Suprapubic skin (tissue), 4 donors: ENCODE results near the gene MTHFSD. TPM values are rescaled to one million over a fixed set of nuclear protein-coding genes. Genes with fewer than 3 reads are reported as not detected.

Experiments
- DNase-seq, 2 donors: peaks; one replicate each; pipeline ENCODE4 v3.0.0-alpha.2; 2019; ENCODE audit warnings: low spot score in 2 of 2
- H3K27ac ChIP-seq: fragments of 200-600 bp; sonication (generic); one replicate; pipeline ENCODE4 v1.5.1; 2019
- H3K27me3 ChIP-seq: fragments of 200-600 bp; sonication (generic); one replicate; pipeline ENCODE4 v1.5.1; 2019
- H3K36me3 ChIP-seq: fragments of 200-600 bp; sonication (generic); one replicate; pipeline ENCODE4 v1.5.1; 2019
- H3K4me1 ChIP-seq: fragments of 200-600 bp; sonication (generic); one replicate; pipeline ENCODE4 v1.5.1; 2019
- H3K4me3 ChIP-seq: fragments of 200-600 bp; sonication (generic); one replicate; pipeline ENCODE4 v1.5.1; 2019; ENCODE audit warnings: mild to moderate bottlenecking
- H3K9me3 ChIP-seq: fragments of 200-600 bp; sonication (generic); one replicate; pipeline ENCODE4 v1.5.1; 2019
- EP300 ChIP-seq: sonication (generic); formaldehyde crosslinking; IDR thresholded peaks from one replicate; pipeline ENCODE4 v1.6.1; 2017; ENCODE audit warnings: antibody characterized with exemption
- POLR2A ChIP-seq, 2 donors: fragments of 450-650 bp; IDR thresholded peaks; one replicate each; pipeline ENCODE4 v1.6.1; 2017; ENCODE audit warnings: antibody characterized with exemption in 2 of 2, mild to moderate bottlenecking in 2 of 2, moderate library complexity in 2 of 2
- POLR2AphosphoS5 ChIP-seq, 3 donors: sonication (generic); formaldehyde crosslinking; IDR thresholded peaks; one replicate each; pipeline ENCODE4 v1.6.1; 2017; ENCODE audit warnings: antibody characterized with exemption in 3 of 3
- WGBS: methylation state at CpG from one replicate; pipeline ENCODE4 v1.1.5; 2018; 5-methylcytosine and 5-hydroxymethylcytosine counted together
- total RNA-seq, 4 donors: library from RNA; depleted of rRNA; stranded (reverse); fragments of >200 nt; gene quantifications; one replicate each; pipeline ENCODE4 v1.1.0, GENCODE V29; 2016
- TF ChIP-seq, protein P1 (sequence below), 2 donors: fragments of 200-600 bp in 1 of 2; fragments of 450-650 bp in 1 of 2; sonication (generic) in 1 of 2; IDR thresholded peaks; one replicate each; pipeline ENCODE4 v1.5.1; 2016 to 2019; ENCODE audit warnings: antibody characterized with exemption in 2 of 2, mild to moderate bottlenecking in 1 of 2, moderate library complexity in 1 of 2

Gene MTHFSD
- total RNA-seq, 4 donors from 2014 or later = 12.4 to 43.4 (median 18.8) TPM

GRCh38 chr16:86496262-86496928, 58.6 kb downstream of the MTHFSD start:
- Histone ChIP-seq H3K36me3 (no peaks in the 10 kb centered on the region), H3K27me3 (peaks cover 100% of the 10 kb centered on the region), H3K4me3 (no peak overlapping the region), H3K4me1 (peaks cover 23% of the 10 kb centered on the region), H3K27ac (no peak overlapping the region), H3K9me3 (no peaks in the 10 kb centered on the region)
- 7% methylated on average over 19 of the region's 34 CpGs for WGBS
- TF ChIP-seq POLR2A (IDR thresholded peaks at IDR 0.05) = no peak
- DNase-seq = no peak

- no peaks in the 10 kb centered on the region for H3K36me3 ChIP-seq
- H3K27me3 ChIP-seq = peaks cover 100% of the 10 kb centered on the region
- no peaks in the 10 kb centered on the region for H3K9me3 ChIP-seq
- H3K4me1 ChIP-seq = peaks cover 23% of the 10 kb centered on the region
- TF ChIP-seq POLR2AphosphoS5 (IDR thresholded peaks at IDR 0.05) (no peak), EP300 (no peak), POLR2A (IDR thresholded peaks at IDR 0.05) (no peak)
- TF ChIP-seq, protein P1, sequence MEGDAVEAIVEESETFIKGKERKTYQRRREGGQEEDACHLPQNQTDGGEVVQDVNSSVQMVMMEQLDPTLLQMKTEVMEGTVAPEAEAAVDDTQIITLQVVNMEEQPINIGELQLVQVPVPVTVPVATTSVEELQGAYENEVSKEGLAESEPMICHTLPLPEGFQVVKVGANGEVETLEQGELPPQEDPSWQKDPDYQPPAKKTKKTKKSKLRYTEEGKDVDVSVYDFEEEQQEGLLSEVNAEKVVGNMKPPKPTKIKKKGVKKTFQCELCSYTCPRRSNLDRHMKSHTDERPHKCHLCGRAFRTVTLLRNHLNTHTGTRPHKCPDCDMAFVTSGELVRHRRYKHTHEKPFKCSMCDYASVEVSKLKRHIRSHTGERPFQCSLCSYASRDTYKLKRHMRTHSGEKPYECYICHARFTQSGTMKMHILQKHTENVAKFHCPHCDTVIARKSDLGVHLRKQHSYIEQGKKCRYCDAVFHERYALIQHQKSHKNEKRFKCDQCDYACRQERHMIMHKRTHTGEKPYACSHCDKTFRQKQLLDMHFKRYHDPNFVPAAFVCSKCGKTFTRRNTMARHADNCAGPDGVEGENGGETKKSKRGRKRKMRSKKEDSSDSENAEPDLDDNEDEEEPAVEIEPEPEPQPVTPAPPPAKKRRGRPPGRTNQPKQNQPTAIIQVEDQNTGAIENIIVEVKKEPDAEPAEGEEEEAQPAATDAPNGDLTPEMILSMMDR (IDR thresholded peaks at IDR 0.05) = no peak
- H3K4me3 ChIP-seq = no peak overlapping the region
- no peak overlapping the region for H3K27ac ChIP-seq
- no peak for DNase-seq
- 19% methylated on average over 14 of the region's 16 CpGs for WGBS
Observed at GRCh38 chr16:86495756-86496261, 59.2 kb downstream of the MTHFSD start.

DNA sequence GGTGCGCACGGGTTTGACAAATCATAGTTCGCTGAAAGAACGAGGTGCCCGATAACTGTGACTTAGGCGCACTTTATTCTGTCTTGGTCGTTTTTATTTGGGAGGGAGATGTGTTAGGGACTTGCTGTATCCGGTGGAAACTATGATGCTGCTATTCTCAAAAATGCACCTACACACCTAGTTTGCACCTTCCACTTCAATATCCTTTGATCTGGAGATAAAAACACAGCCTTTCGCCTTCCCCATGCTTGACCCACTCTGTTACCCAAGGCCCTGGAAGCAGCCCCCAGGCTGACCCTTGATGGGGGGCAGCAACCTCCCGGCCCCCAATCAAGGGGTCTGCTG, 59.7 kb downstream of the MTHFSD start:
- Histone ChIP-seq H3K9me3 (no peaks in the 10 kb centered on the region), H3K27ac (no peak overlapping the region), H3K27me3 (peaks cover 100% of the 10 kb centered on the region), H3K4me1 (peaks cover 23% of the 10 kb centered on the region), H3K4me3 (no peak overlapping the region), H3K36me3 (no peaks in the 10 kb centered on the region)
- DNase-seq = no peak
- 24% methylated on average over 10 of the region's 10 CpGs for WGBS
- no peak for TF ChIP-seq EP300
- TF ChIP-seq POLR2AphosphoS5 (IDR thresholded peaks at IDR 0.05) = no peak

DNA sequence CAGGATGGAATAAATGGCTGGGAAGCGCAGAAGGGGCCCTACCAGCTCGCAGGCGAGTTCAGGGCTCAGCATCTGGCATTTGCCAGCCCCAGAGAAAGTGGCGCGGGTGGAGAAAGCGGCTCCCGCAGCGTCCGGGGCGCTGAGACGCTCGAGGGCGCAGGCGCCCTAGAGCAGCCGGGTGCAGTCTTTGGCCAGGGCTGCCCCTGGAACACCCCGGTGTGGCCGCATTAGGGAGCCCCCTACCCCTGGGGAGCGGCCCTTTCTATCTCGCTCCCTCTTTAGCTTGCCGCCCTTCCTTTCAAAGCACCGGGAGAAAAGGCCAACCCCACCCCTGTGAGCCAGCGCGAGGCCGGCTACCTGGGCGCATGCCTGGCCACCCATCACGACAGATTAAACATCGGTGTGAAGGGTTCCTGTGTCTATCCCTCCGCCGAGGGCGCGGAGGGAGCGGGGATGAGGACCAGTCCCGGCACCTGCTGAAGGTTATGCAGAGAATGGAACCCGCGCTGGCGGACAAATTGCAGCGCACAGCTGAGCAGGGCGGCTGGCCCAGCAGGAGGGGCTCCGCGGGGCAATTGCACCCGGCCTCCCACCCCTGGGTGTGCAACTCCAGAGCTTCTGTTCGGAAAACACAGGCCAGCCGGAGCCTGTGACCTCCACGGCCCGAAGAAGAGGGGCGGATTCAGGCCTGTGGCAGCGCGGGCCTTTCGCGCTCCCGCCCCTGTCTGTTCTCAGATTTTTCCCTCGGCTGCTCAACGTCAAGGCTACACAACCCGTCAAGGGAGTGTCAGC, 60.3 kb downstream of the MTHFSD start:
- no peak for DNase-seq
- Histone ChIP-seq H3K36me3 (no peaks in the 10 kb centered on the region), H3K9me3 (no peaks in the 10 kb centered on the region), H3K4me1 (peaks cover 23% of the 10 kb centered on the region), H3K27ac (no peak overlapping the region), H3K27me3 (peaks cover 100% of the 10 kb centered on the region), H3K4me3 (no peak overlapping the region)
- peak; percentile 37 for TF ChIP-seq EP300
- TF ChIP-seq, protein P1 (IDR thresholded peaks at IDR 0.05) = no peak
- WGBS = 8% methylated on average over 49 of the region's 54 CpGs

DNA sequence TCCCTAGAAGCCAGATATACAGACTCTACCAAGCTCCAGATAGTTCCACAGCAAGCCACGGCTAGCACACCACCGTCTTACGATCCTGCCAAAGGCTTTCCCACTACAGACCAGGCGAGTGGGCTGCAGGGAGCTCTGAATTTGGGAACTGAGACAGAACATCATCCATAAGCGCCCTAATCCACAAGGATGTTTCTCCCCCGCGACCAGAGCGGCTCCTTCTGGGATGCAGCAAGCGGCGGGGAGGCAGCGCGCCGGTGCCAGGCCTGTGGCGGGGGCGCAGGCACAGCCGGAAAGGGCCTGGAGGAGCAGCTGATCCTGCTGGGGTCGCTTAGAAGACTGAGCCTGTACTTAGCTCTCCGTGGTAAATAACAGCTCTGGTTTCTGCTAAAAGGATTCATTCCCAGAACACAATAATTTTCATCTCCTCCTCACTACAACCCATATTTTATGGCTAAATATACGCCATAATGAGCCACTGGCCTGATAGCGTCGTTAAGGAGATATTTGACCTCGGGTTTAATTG, 60.9 kb downstream of the MTHFSD start:
- Histone ChIP-seq H3K36me3 (no peaks in the 10 kb centered on the region), H3K27ac (no peak overlapping the region), H3K9me3 (no peaks in the 10 kb centered on the region), H3K27me3 (peaks cover 100% of the 10 kb centered on the region), H3K4me3 (no peak overlapping the region), H3K4me1 (peaks cover 21% of the 10 kb centered on the region)
- TF ChIP-seq EP300 (no peak), POLR2A (IDR thresholded peaks at IDR 0.05) (no peak), POLR2AphosphoS5 (IDR thresholded peaks at IDR 0.05) (no peak)
- TF ChIP-seq, protein P1 (IDR thresholded peaks at IDR 0.05) = no peak
- WGBS = 19% methylated on average over 9 of the region's 22 CpGs
- DNase-seq = no peak

- Histone ChIP-seq H3K4me1 (peaks cover 11% of the 10 kb centered on the region), H3K27ac (no peak overlapping the region), H3K9me3 (no peaks in the 10 kb centered on the region), H3K36me3 (no peaks in the 10 kb centered on the region), H3K27me3 (peaks cover 100% of the 10 kb centered on the region), H3K4me3 (no peak overlapping the region)
- no peak for DNase-seq
- WGBS = 52% methylated on average over 6 of the region's 9 CpGs
- no peak for TF ChIP-seq EP300
- TF ChIP-seq, protein P1 (IDR thresholded peaks at IDR 0.05) = no peak
- TF ChIP-seq POLR2AphosphoS5 (IDR thresholded peaks at IDR 0.05) = no peak
- TF ChIP-seq POLR2A (IDR thresholded peaks at IDR 0.05) = no peak
Observed at GRCh38 chr16:86492961-86493629, 61.9 kb downstream of the MTHFSD start.
